Stimulated activated CD8-positive, alpha-beta memory T cell treated with anti-CD3 and anti-CD28 coated beads, Interleukin-2, amount 100 ng/mL, for 48 hours (primary cell): ENCODE data around the gene DRD4.
"Not testable (repeated sequence)": the region's sequence is repeated elsewhere in the genome, so short reads cannot be mapped to it uniquely, and the experiment has no call there.

Experiments
- DNase-seq, 2 donors: peaks; one replicate each; pipeline ENCODE4 v3.0.0-alpha.2; 2020; ENCODE audit warnings: low read depth in 2 of 2

DRD4 gene

GRCh38 chr11:679271-680207 lies 42.5 kb downstream of the DRD4 start:
- DNase-seq: no peak

- DNase-seq: no peak
Measured at GRCh38 chr11:680476-680875, 43.4 kb downstream of the DRD4 start.

GRCh38 chr11:680970-681369 lies 43.9 kb downstream of the DRD4 start:
- DNase-seq: peak in 1 of 2 donors; percentile 48

GRCh38 chr11:686451-687243 lies 49.6 kb downstream of the DRD4 start:
- DNase-seq: no peak

GRCh38 chr11:687751-688150 lies 50.7 kb downstream of the DRD4 start:
- DNase-seq: no peak

- no peak for DNase-seq
Measured at GRCh38 chr11:688681-689080, 51.6 kb downstream of the DRD4 start.

GRCh38 chr11:689625-690024 lies 52.6 kb downstream of the DRD4 start:
- DNase-seq: no peak

GRCh38 chr11:690244-690643 lies 53.2 kb downstream of the DRD4 start:
- not testable (repeated sequence) for DNase-seq
